Common myeloid progenitor, CD34-positive (primary cell): ENCODE data around the gene PTPRT.

Source experiments
- CTCF ChIA-PET: fragments of 350-600 bp; sonication (Branson Sonifier 250); formaldehyde crosslinking; loops from one replicate; lab custom pipeline; 2021; ENCODE audit warnings: antibody characterized with exemption; lab: Charles Lee
- POLR2A ChIA-PET: fragments of 350-600 bp; sonication (Branson Sonifier 250); formaldehyde crosslinking; loops from one replicate; lab custom pipeline; 2021; ENCODE audit warnings: antibody characterized with exemption; lab: Charles Lee
- DNase-seq, 3 donors: peaks; one replicate each; pipeline versions ENCODE4 v3.0.0 to v3.0.0-alpha.2; 2013
- H3K27ac ChIP-seq, 2 experiments: 1 replicate in 1 of 2; 2 replicates in 1 of 2; pipeline ENCODE4 v1.7.0; 2013; ENCODE audit warnings: inconsistent platforms in 2 of 2, low read length in 2 of 2, mild to moderate bottlenecking in 2 of 2, low read depth in 1 of 2, moderate library complexity in 1 of 2; ENCODE audit not compliant: severe bottlenecking in 2 of 2, insufficient read depth in 1 of 2, poor library complexity in 1 of 2
- H3K27me3 ChIP-seq, 5 experiments: replicated peaks in 2 of 5; 1 replicate in 3 of 5; 2 replicates in 2 of 5; pipeline versions ENCODE4 v1.6.1 to v1.7.0; 2013; ENCODE audit warnings: low read length in 4 of 5, mild to moderate bottlenecking in 2 of 5, moderate library complexity in 2 of 5, inconsistent platforms in 1 of 5; ENCODE audit not compliant: insufficient read depth in 5 of 5, control insufficient read depth in 4 of 5
- H3K36me3 ChIP-seq, 4 experiments: 1 replicate in 2 of 4; 2 replicates in 2 of 4; pipeline versions ENCODE4 v1.6.1 to v1.7.0; 2013; ENCODE audit warnings: low read length in 3 of 4, control low read depth in 1 of 4, mild to moderate bottlenecking in 1 of 4; ENCODE audit not compliant: control insufficient read depth in 4 of 4, insufficient read depth in 4 of 4
- H3K4me1 ChIP-seq, 4 experiments: 1 replicate in 3 of 4; 2 replicates in 1 of 4; pipeline versions ENCODE4 v1.6.1 to v1.7.1; 2013; ENCODE audit warnings: low read length in 3 of 4, mild to moderate bottlenecking in 3 of 4, control low read depth in 1 of 4, inconsistent platforms in 1 of 4, moderate library complexity in 1 of 4; ENCODE audit not compliant: control insufficient read depth in 4 of 4, insufficient read depth in 4 of 4; ENCODE audit errors: control extremely low read depth in 1 of 4
- H3K4me3 ChIP-seq, 7 experiments: 1 replicate in 4 of 7; 2 replicates in 3 of 7; pipeline versions ENCODE4 v1.5.1 to v1.7.0; 2013; ENCODE audit warnings: mild to moderate bottlenecking in 7 of 7, low read length in 6 of 7, moderate library complexity in 6 of 7, inconsistent platforms in 2 of 7, low read depth in 2 of 7, control low read depth in 1 of 7; ENCODE audit not compliant: insufficient read depth in 4 of 7, control insufficient read depth in 1 of 7; ENCODE audit errors: extremely low read depth in 1 of 7
- H3K9me3 ChIP-seq, 5 experiments: 1 replicate in 4 of 5; 2 replicates in 1 of 5; pipeline versions ENCODE4 v1.6.1 to v1.7.1; 2013; ENCODE audit warnings: low read length in 4 of 5, mild to moderate bottlenecking in 2 of 5, inconsistent platforms in 1 of 5, low read depth in 1 of 5, moderate library complexity in 1 of 5; ENCODE audit not compliant: control insufficient read depth in 4 of 5, insufficient read depth in 2 of 5; ENCODE audit errors: control extremely low read depth in 1 of 5
- WGBS: methylation state at CpG from one replicate; pipeline ENCODE4 v1.1.5; 2013; ENCODE audit not compliant: insufficient coverage; 5-methylcytosine and 5-hydroxymethylcytosine counted together

Gene PTPRT

DNA sequence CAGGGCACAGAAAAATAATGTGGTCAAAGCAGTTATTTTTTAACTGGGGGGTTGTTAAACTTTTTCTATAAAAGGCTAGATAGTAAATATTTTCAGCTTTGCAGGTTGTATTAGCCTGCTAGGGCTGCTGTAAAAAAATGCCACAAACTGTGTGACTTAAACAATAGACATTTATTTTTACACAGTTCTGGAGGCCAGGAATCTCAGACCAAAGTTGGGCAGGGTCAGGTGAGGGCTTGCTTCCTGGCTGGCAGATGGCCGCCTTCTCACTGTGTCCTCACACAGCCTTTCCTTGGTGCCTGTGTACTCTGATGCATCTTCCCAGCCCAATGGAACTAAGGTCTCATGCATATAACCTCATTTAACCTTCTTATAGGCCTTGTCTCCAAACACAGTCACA is 294.7 kb downstream of the PTPRT start:
- Histone ChIP-seq H3K27ac (no peak overlapping the region), H3K27me3 (no peaks in the 10 kb centered on the region), H3K9me3 (peaks cover 0 to 3% (median 0%) of the 10 kb centered on the region in 5 experiments), H3K4me1 (no peaks in the 10 kb centered on the region), H3K4me3 (no peak overlapping the region), H3K36me3 (no peaks in the 10 kb centered on the region)
- no peak for DNase-seq
- WGBS: 100% methylated on average over 1 of the region's 1 CpG
- ChIA-PET POLR2A (no interaction called here), CTCF (no interaction called here)

- no peak overlapping the region for H3K27ac ChIP-seq
- no peak overlapping the region for H3K4me3 ChIP-seq
- H3K4me1 ChIP-seq: no peaks in the 10 kb centered on the region
- ChIA-PET POLR2A (no interaction called here), CTCF (no interaction called here)
- no peaks in the 10 kb centered on the region for H3K36me3 ChIP-seq
- H3K27me3 ChIP-seq: no peaks in the 10 kb centered on the region
- no peak for DNase-seq
- WGBS: 100% methylated on average over 3 of the region's 3 CpGs
- H3K9me3 ChIP-seq: peaks cover 0 to 3% (median 0%) of the 10 kb centered on the region in 5 experiments
These were observed 295.2 kb downstream of the PTPRT start for GRCh38 chr20:42894483-42894882.

GRCh38 chr20:42889517-42889916 is 300.2 kb downstream of the PTPRT start:
- Histone ChIP-seq H3K27me3 (no peaks in the 10 kb centered on the region), H3K4me3 (no peak overlapping the region), H3K36me3 (no peaks in the 10 kb centered on the region), H3K9me3 (peaks cover 0 to 3% (median 0%) of the 10 kb centered on the region in 5 experiments), H3K27ac (no peak overlapping the region), H3K4me1 (no peaks in the 10 kb centered on the region)
- 100% methylated on average over 3 of the region's 3 CpGs for WGBS
- ChIA-PET CTCF (no interaction called here), POLR2A (no interaction called here)
- no peak for DNase-seq

- no peak for DNase-seq
- Histone ChIP-seq H3K27ac (no peak overlapping the region), H3K4me1 (no peaks in the 10 kb centered on the region), H3K27me3 (no peaks in the 10 kb centered on the region), H3K9me3 (peaks cover 0 to 1% (median 0%) of the 10 kb centered on the region in 5 experiments), H3K36me3 (no peaks in the 10 kb centered on the region), H3K4me3 (no peak overlapping the region)
- POLR2A ChIA-PET: no interaction called here
- CTCF ChIA-PET: no interaction called here
- WGBS: 93% methylated on average over 3 of the region's 3 CpGs
These were observed 302.4 kb downstream of the PTPRT start for GRCh38 chr20:42887281-42887680.

- WGBS: 82% methylated on average over 1 of the region's 2 CpGs
- H3K9me3 ChIP-seq: no peaks in the 10 kb centered on the region
- no peak overlapping the region for H3K4me3 ChIP-seq
- H3K36me3 ChIP-seq: no peaks in the 10 kb centered on the region
- H3K27me3 ChIP-seq: no peaks in the 10 kb centered on the region
- POLR2A ChIA-PET: no interaction called here
- CTCF ChIA-PET: no interaction called here
- H3K4me1 ChIP-seq: no peaks in the 10 kb centered on the region
- no peak for DNase-seq
- no peak overlapping the region for H3K27ac ChIP-seq
These were observed 302.9 kb downstream of the PTPRT start for GRCh38 chr20:42886801-42887200.

GRCh38 chr20:42886046-42886445 is 303.7 kb downstream of the PTPRT start:
- Histone ChIP-seq H3K4me1 (no peaks in the 10 kb centered on the region), H3K4me3 (no peak overlapping the region), H3K9me3 (no peaks in the 10 kb centered on the region), H3K27me3 (no peaks in the 10 kb centered on the region), H3K36me3 (no peaks in the 10 kb centered on the region), H3K27ac (no peak overlapping the region)
- WGBS: 66% methylated on average over 3 of the region's 6 CpGs
- CTCF ChIA-PET: no interaction called here
- no peak for DNase-seq
- POLR2A ChIA-PET: no interaction called here

DNA sequence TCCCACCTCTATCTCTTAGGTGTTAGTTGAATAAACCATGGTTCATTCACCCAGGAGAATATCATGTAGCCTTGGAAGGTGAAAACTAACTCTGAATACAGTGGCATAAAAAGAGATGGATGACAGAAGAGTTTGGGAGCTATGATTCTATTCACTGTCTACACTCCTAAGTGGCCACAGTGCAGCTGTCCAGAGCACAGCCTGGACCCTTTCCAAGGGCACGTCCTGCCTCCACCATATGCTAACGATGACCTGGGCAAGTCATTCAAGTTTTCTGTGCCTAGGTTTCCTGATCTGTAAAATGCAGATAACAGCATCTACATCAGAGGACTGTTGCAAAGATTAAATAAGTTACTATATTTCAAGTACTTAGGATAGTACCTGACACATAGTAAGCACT is 314.1 kb downstream of the PTPRT start:
- Histone ChIP-seq H3K4me3 (no peak overlapping the region), H3K4me1 (no peaks in the 10 kb centered on the region), H3K27me3 (no peaks in the 10 kb centered on the region), H3K27ac (no peak overlapping the region), H3K9me3 (no peaks in the 10 kb centered on the region), H3K36me3 (no peaks in the 10 kb centered on the region)
- WGBS: 87% methylated on average over 2 of the region's 2 CpGs
- DNase-seq: no peak
- ChIA-PET POLR2A (no interaction called here), CTCF (no interaction called here)
